NB4 (cell line): Measurements from ENCODE around the gene FAM9A.

Source experiments
- CTCF ChIP-seq: IDR thresholded peaks from one replicate; pipeline ENCODE4 v1.5.1; 2012; ENCODE audit warnings: low read depth, low read length
- MYC ChIP-seq: IDR thresholded peaks from 2 replicates; pipeline ENCODE4 v1.6.1; 2011; ENCODE audit warnings: low read depth, low read length
- POLR2A ChIP-seq: IDR thresholded peaks from 2 replicates; pipeline ENCODE4 v1.6.1; 2011; ENCODE audit warnings: mild to moderate bottlenecking; ENCODE audit not compliant: insufficient read length; ENCODE audit errors: extremely low read depth

- TF ChIP-seq CTCF, result no peak
- no peak for TF ChIP-seq POLR2A
- TF ChIP-seq MYC, result no peak
Measured at GRCh38 chrX:8784162-8784561, 17.0 kb downstream of the FAM9A start.
